Natural killer cell (primary cell): ENCODE data around the gene GNPTG. TPM values are rescaled to one million over a fixed set of nuclear protein-coding genes. Genes with fewer than 3 reads are reported as not detected.

Experiments used
- ATAC-seq, 3 donors: fragments of 150-1000 bp in 2 of 3; fragments of 200-7000 bp in 1 of 3; cut with Tn5 transposase; 1 replicate in 1 of 3; 2 replicates in 2 of 3; pipeline ENCODE4 v1.10.0; 2021; ENCODE audit warnings: mild to moderate bottlenecking in 2 of 3, moderate library complexity in 2 of 3
- DNase-seq, 2 donors: peaks; one replicate each; pipeline versions ENCODE4 v3.0.0 to v3.0.0-alpha.2; 2013 to 2021; ENCODE audit warnings: mixed read lengths in 1 of 2
- H3K27ac ChIP-seq: one replicate; pipeline ENCODE4 v1.5.1; 2013; ENCODE audit warnings: mild to moderate bottlenecking, low read length
- H3K27me3 ChIP-seq: one replicate; pipeline ENCODE4 v1.6.1; 2013; ENCODE audit warnings: low read length; ENCODE audit not compliant: control insufficient read depth, insufficient read depth
- H3K36me3 ChIP-seq: one replicate; pipeline ENCODE4 v1.6.1; 2013; ENCODE audit warnings: low read length; ENCODE audit not compliant: control insufficient read depth, insufficient read depth
- H3K4me1 ChIP-seq: one replicate; pipeline ENCODE4 v1.6.1; 2013; ENCODE audit warnings: low read length; ENCODE audit not compliant: control insufficient read depth, insufficient read depth
- H3K4me3 ChIP-seq: one replicate; pipeline ENCODE4 v1.5.1; 2013; ENCODE audit warnings: low read length
- H3K9me3 ChIP-seq: one replicate; pipeline ENCODE4 v1.6.1; 2013; ENCODE audit warnings: low read length; ENCODE audit not compliant: control insufficient read depth, insufficient read depth
- H3K27ac Mint-ChIP-seq, 2 donors: one replicate each; pipeline ENCODE4 v1.8.0; 2022; ENCODE audit warnings: mild to moderate bottlenecking in 2 of 2, mixed read lengths in 2 of 2, moderate library complexity in 1 of 2
- H3K27me3 Mint-ChIP-seq, 2 donors: one replicate each; pipeline ENCODE4 v1.8.0; 2022; ENCODE audit warnings: low read depth in 2 of 2, mixed read lengths in 2 of 2
- H3K36me3 Mint-ChIP-seq: one replicate; pipeline ENCODE4 v1.8.0; 2022; ENCODE audit warnings: mixed read lengths
- H3K4me1 Mint-ChIP-seq, 2 donors: one replicate each; pipeline ENCODE4 v1.8.0; 2022; ENCODE audit warnings: mixed read lengths in 2 of 2
- H3K4me3 Mint-ChIP-seq: one replicate; pipeline ENCODE4 v1.8.0; 2022; ENCODE audit warnings: mild to moderate bottlenecking, moderate library complexity, mixed read lengths
- H3K9me3 Mint-ChIP-seq, 2 donors: one replicate each; pipeline ENCODE4 v1.8.0; 2022; ENCODE audit warnings: mixed read lengths in 2 of 2
- CTCF ChIP-seq: fragments of 200-600 bp; IDR thresholded peaks from one replicate; pipeline ENCODE4 v1.8.0; 2022; ENCODE audit warnings: antibody characterized with exemption
- WGBS: methylation state at CpG from one replicate; pipeline ENCODE4 v1.1.7; 2013; ENCODE audit warnings: missing lambda C conversion rate; ENCODE audit not compliant: insufficient coverage; 5-methylcytosine and 5-hydroxymethylcytosine counted together
- intact Hi-C: fragments of 100-400 bp; cut with micrococcal nuclease; formaldehyde crosslinking; loops from one replicate; pipeline ENCODE4 v1.14.2; 2022
- total RNA-seq, 4 donors: library from RNA; stranded (reverse); fragments of 120-200 nt in 1 of 4; gene quantifications; one replicate each; pipeline versions ENCODE4 v1.2.3 to v1.2.4, GENCODE V29; 2013 to 2022

GNPTG gene
- total RNA-seq, 3 donors from 2014 or later (not counting 1 experiment from before 2014, with no cell fraction given) = 58.7 to 65.9 (median 62.0) TPM

- ATAC-seq = no peak
Observed at GRCh38 chr16:1366712-1367299, 15.1 kb downstream of the GNPTG start.

GRCh38 chr16:1367486-1368174 lies 15.9 kb downstream of the GNPTG start:
- Histone ChIP-seq H3K4me1 (no peaks in the 10 kb centered on the region), H3K27ac (no peak overlapping the region), H3K4me3 (no peak overlapping the region), H3K9me3 (no peaks in the 10 kb centered on the region), H3K36me3 (peaks cover 46% of the 10 kb centered on the region), H3K27me3 (no peaks in the 10 kb centered on the region)
- H3K36me3 Mint-ChIP-seq = no peaks in the 10 kb centered on the region
- no peak overlapping the region for H3K4me3 Mint-ChIP-seq
- no peak for TF ChIP-seq CTCF
- H3K27me3 Mint-ChIP-seq = no peaks in the 10 kb centered on the region
- WGBS = 94% methylated on average over 23 of the region's 27 CpGs
- no peak for ATAC-seq
- intact Hi-C loops = no loop called here
- DNase-seq = no peak
- H3K27ac Mint-ChIP-seq = no peak overlapping the region
- H3K4me1 Mint-ChIP-seq = no peaks in the 10 kb centered on the region
- H3K9me3 Mint-ChIP-seq = no peaks in the 10 kb centered on the region

More at GRCh38 chr16:1366712-1367299, 15.1 kb downstream of the GNPTG start:
- no peak for DNase-seq
- Histone ChIP-seq H3K4me3 (no peak overlapping the region), H3K4me1 (no peaks in the 10 kb centered on the region), H3K36me3 (peaks cover 54% of the 10 kb centered on the region), H3K27me3 (no peaks in the 10 kb centered on the region), H3K27ac (no peak overlapping the region), H3K9me3 (no peaks in the 10 kb centered on the region)
- Mint-ChIP-seq H3K4me1 (no peaks in the 10 kb centered on the region), H3K27ac (no peak overlapping the region), H3K4me3 (no peak overlapping the region), H3K27me3 (no peaks in the 10 kb centered on the region), H3K9me3 (no peaks in the 10 kb centered on the region), H3K36me3 (no peaks in the 10 kb centered on the region)
- TF ChIP-seq CTCF = no peak
- intact Hi-C loops = no loop called here
- WGBS = 96% methylated on average over 24 of the region's 24 CpGs

- ATAC-seq (no peak), DNase-seq (no peak)
- Mint-ChIP-seq H3K27ac (no peak overlapping the region), H3K36me3 (no peaks in the 10 kb centered on the region), H3K4me3 (no peak overlapping the region), H3K4me1 (peaks cover 0 to 2% of the 10 kb centered on the region in 2 donors), H3K27me3 (no peaks in the 10 kb centered on the region), H3K9me3 (no peaks in the 10 kb centered on the region)
- no peaks in the 10 kb centered on the region for H3K4me1 ChIP-seq
- WGBS = 97% methylated on average over 33 of the region's 33 CpGs
- no peak overlapping the region for H3K27ac ChIP-seq
- H3K9me3 ChIP-seq = no peaks in the 10 kb centered on the region
- peaks cover 28% of the 10 kb centered on the region for H3K36me3 ChIP-seq
- no peak overlapping the region for H3K4me3 ChIP-seq
- intact Hi-C loops = no loop called here
- H3K27me3 ChIP-seq = no peaks in the 10 kb centered on the region
- no peak for TF ChIP-seq CTCF
Observed at GRCh38 chr16:1371054-1371978, 19.6 kb downstream of the GNPTG start.
